Transverse colon (tissue), 4 donors: ENCODE measurements around the gene BMPER. TPM values are rescaled to one million over a fixed set of nuclear protein-coding genes. Genes with fewer than 3 reads are reported as not detected.

ENCODE experiments used
- DNase-seq: peaks from one replicate; pipeline ENCODE4 v3.0.0-alpha.2; 2019
- H3K27ac ChIP-seq, 4 donors: fragments of 200-600 bp; sonication (generic); 2 replicates each; pipeline ENCODE4 v1.5.1; 2016 to 2018; ENCODE audit warnings: inconsistent platforms in 4 of 4
- H3K27me3 ChIP-seq: fragments of 200-600 bp; sonication (generic); 2 replicates; pipeline ENCODE4 v1.5.1; 2017; ENCODE audit warnings: inconsistent platforms
- H3K36me3 ChIP-seq, 4 donors: fragments of 200-600 bp; sonication (generic); 2 replicates each; pipeline ENCODE4 v1.5.1; 2017 to 2019; ENCODE audit warnings: inconsistent platforms in 4 of 4
- H3K4me1 ChIP-seq, 4 donors: fragments of 200-600 bp; sonication (generic); 2 replicates each; pipeline ENCODE4 v1.5.1; 2017 to 2020; ENCODE audit warnings: inconsistent platforms in 4 of 4
- H3K4me3 ChIP-seq, 4 donors: fragments of 200-600 bp; sonication (generic); 1 replicate in 1 of 4; 2 replicates in 3 of 4; pipeline versions ENCODE4 v1.5.1 to v1.6.1; 2017 to 2019; ENCODE audit warnings: inconsistent platforms in 4 of 4
- H3K9me3 ChIP-seq, 2 donors: fragments of 200-600 bp; sonication (generic); 2 replicates each; pipeline ENCODE4 v1.5.1; 2017 to 2019; ENCODE audit warnings: inconsistent platforms in 2 of 2
- CTCF ChIP-seq, 5 experiments: fragments of 200-600 bp in 3 of 5; fragments of 450-650 bp in 2 of 5; sonication (generic) in 3 of 5; IDR thresholded peaks; 1 replicate in 2 of 5; 2 replicates in 3 of 5; pipeline ENCODE4 v1.5.1; 2016 to 2017; ENCODE audit warnings: antibody characterized with exemption in 5 of 5, inconsistent platforms in 3 of 5, mild to moderate bottlenecking in 2 of 5, moderate library complexity in 1 of 5
- EP300 ChIP-seq: sonication (generic); formaldehyde crosslinking; IDR thresholded peaks from one replicate; pipeline ENCODE4 v1.6.1; 2017; ENCODE audit warnings: antibody characterized with exemption, low read depth
- POLR2A ChIP-seq: fragments of 450-650 bp; IDR thresholded peaks from one replicate; pipeline ENCODE4 v1.6.1; 2016; ENCODE audit warnings: antibody characterized with exemption, mild to moderate bottlenecking, moderate library complexity
- POLR2AphosphoS5 ChIP-seq, 3 donors: sonication (generic); formaldehyde crosslinking; IDR thresholded peaks; one replicate each; pipeline ENCODE4 v1.6.1; 2016; ENCODE audit warnings: antibody characterized with exemption in 3 of 3
- WGBS, 2 donors: methylation state at CpG; one replicate each; pipeline ENCODE4 v1.1.5; 2018; ENCODE audit warnings: low coverage in 1 of 2; 5-methylcytosine and 5-hydroxymethylcytosine counted together
- in situ Hi-C, 4 donors: fragments of 200-750 bp; cut with MboI; loops; one replicate each; pipeline versions ENCODE4 v1.15.0 to v1.15.1; 2017; ENCODE audit warnings: low sequenced_read_pairs in 3 of 4, low pct_ligation_motif_present in 1 of 4, low pct_unique_long_range_greater_than_20kb in 1 of 4
- intact Hi-C: fragments of 100-400 bp; cut with DNase I; formaldehyde crosslinking; loops from one replicate; pipeline ENCODE4 v1.15.1; 2023; ENCODE audit warnings: low total_unique reads
- total RNA-seq, 4 donors: library from RNA; depleted of rRNA; stranded (reverse); fragments of >200 nt; gene quantifications; one replicate each; pipeline ENCODE4 v1.1.0, GENCODE V29; 2016

BMPER gene
- total RNA-seq, 4 donors from 2014 or later, result 1.00 to 2.5 (median 1.8) TPM

GRCh38 chr7:34115503-34115902 lies 210.2 kb downstream of the BMPER start:
- Histone ChIP-seq H3K9me3 (no peaks in the 10 kb centered on the region), H3K27ac (no peak overlapping the region), H3K4me3 (no peak overlapping the region), H3K36me3 (no peaks in the 10 kb centered on the region), H3K4me1 (no peaks in the 10 kb centered on the region), H3K27me3 (no peaks in the 10 kb centered on the region)
- no peak for DNase-seq
- TF ChIP-seq CTCF (IDR thresholded peaks at IDR 0.05) (no peak), POLR2A (no peak), POLR2AphosphoS5 (IDR thresholded peaks at IDR 0.05) (no peak), EP300 (no peak)
- 74 to 100% methylated on average over 1 of the region's 1 CpG for WGBS, 2 donors
- intact Hi-C loops, result no loop called here
- in situ Hi-C loops, result no loop called here

DNA sequence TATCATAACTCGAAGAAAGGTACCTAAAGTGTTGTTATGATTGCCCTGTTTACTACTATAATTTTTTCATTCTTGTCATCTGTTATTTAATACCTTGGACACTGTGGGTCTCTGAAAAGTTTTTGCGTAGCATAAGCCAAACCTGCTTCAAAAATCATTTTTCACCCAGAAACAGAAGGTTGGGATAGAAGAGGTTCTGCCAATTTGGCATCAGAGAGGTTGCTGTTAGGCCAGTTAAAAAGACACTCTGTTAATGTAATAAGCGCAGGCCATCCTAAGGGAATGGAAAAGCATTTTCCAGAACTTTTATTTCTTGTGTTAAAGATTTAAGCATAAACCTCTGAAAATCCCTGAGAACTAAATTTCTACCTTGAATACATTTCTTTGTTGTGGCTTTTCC lies 212.2 kb downstream of the BMPER start:
- Histone ChIP-seq H3K9me3 (no peaks in the 10 kb centered on the region), H3K4me3 (no peak overlapping the region), H3K27ac (no peak overlapping the region), H3K36me3 (no peaks in the 10 kb centered on the region), H3K4me1 (no peaks in the 10 kb centered on the region), H3K27me3 (no peaks in the 10 kb centered on the region)
- in situ Hi-C loops (no loop called here), intact Hi-C loops (no loop called here)
- TF ChIP-seq EP300, result no peak
- no peak for TF ChIP-seq CTCF (IDR thresholded peaks at IDR 0.05)
- no peak for TF ChIP-seq POLR2AphosphoS5 (IDR thresholded peaks at IDR 0.05)
- TF ChIP-seq POLR2A, result no peak
- WGBS, 2 donors, result 80 to 86% methylated on average over 3 of the region's 3 CpGs
- DNase-seq, result no peak

DNA sequence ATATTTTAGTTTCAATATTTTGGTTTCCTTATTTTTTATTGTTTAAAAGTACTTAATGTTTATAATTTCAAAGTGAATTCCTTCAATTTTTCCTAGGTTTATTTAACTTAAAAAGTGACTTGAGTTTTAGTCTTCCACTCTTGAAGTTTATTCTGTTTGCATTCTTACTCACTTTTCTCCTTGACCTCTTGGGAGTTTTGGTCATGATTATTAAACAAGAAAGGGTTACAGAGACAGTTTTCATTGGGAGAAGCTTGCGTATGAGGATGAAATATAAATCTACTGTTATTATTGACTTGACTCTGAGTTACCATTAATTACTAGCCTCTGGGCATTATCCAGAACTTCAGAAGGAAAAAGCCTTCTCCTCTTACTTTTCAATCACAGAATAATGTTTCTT lies 216.0 kb downstream of the BMPER start:
- H3K27ac ChIP-seq, result no peak overlapping the region
- H3K4me1 ChIP-seq, result no peaks in the 10 kb centered on the region
- no peaks in the 10 kb centered on the region for H3K27me3 ChIP-seq
- 45 to 73% methylated on average over 1 of the region's 1 CpG for WGBS, 2 donors
- intact Hi-C loops, result no loop called here
- H3K36me3 ChIP-seq, result no peaks in the 10 kb centered on the region
- no peak for DNase-seq
- TF ChIP-seq POLR2A (no peak), EP300 (no peak), POLR2AphosphoS5 (IDR thresholded peaks at IDR 0.05) (no peak), CTCF (IDR thresholded peaks at IDR 0.05) (no peak)
- in situ Hi-C loops, result no loop called here
- peaks cover 8 to 9% of the 10 kb centered on the region in 2 donors for H3K9me3 ChIP-seq
- no peak overlapping the region for H3K4me3 ChIP-seq

- 58 to 71% methylated on average over 2 of the region's 2 CpGs for WGBS, 2 donors
- Histone ChIP-seq H3K27ac (no peak overlapping the region), H3K27me3 (no peaks in the 10 kb centered on the region), H3K4me3 (no peak overlapping the region), H3K4me1 (no peaks in the 10 kb centered on the region), H3K36me3 (no peaks in the 10 kb centered on the region), H3K9me3 (peaks cover 8 to 9% of the 10 kb centered on the region in 2 donors)
- TF ChIP-seq CTCF (IDR thresholded peaks at IDR 0.05) (no peak), POLR2AphosphoS5 (IDR thresholded peaks at IDR 0.05) (no peak), EP300 (no peak), POLR2A (no peak)
- intact Hi-C loops, result no loop called here
- in situ Hi-C loops, result no loop called here
- no peak for DNase-seq
Measured at GRCh38 chr7:34123316-34123715, 218.0 kb downstream of the BMPER start.
